IMR-90 (cell line): Measurements from ENCODE around the gene SMC4. TPM values are rescaled to one million over a fixed set of nuclear protein-coding genes. Genes with fewer than 3 reads are reported as not detected.

ENCODE experiments used
- ATAC-seq: fragments of 200-7000 bp; cut with Tn5 transposase; 2 replicates; pipeline ENCODE4 v1.9.1; 2020; ENCODE audit warnings: low read depth, mild to moderate bottlenecking, moderate library complexity
- BruUV-seq: library from RNA; stranded (reverse); fragments of 400-500 nt; replicated peaks from 2 replicates; lab custom pipeline; 2021; lab: Mats Ljungman, UMichigan
- CTCF ChIA-PET: fragments of 300-600 bp; formaldehyde crosslinking; extraction: SDS; loops from one replicate; lab custom pipeline; 2021; ENCODE audit warnings: antibody characterized with exemption; lab: Yijun Ruan, JAX
- POLR2A ChIA-PET: fragments of 300-600 bp; sonication (Branson Sonifier 250); formaldehyde crosslinking; loops from one replicate; lab custom pipeline; 2022; ENCODE audit warnings: antibody characterized with exemption; ENCODE audit not compliant: unreplicated experiment; lab: Charles Lee
- DNase-seq: peaks from one replicate; pipeline ENCODE4 v3.0.0; 2013
- H2AFZ ChIP-seq: replicated peaks from 2 replicates; pipeline ENCODE3; 2013; ENCODE audit warnings: low read length, mild to moderate bottlenecking; ENCODE audit not compliant: poor library complexity
- H2AK5ac ChIP-seq: 2 replicates; pipeline ENCODE4 v1.6.1; 2013; ENCODE audit warnings: low read depth, low read length, inconsistent platforms
- H2AK9ac ChIP-seq: replicated peaks from 2 replicates; pipeline ENCODE3; 2013; ENCODE audit warnings: mild to moderate bottlenecking, low read depth, low read length, moderate library complexity; ENCODE audit not compliant: poor library complexity
- H2BK120ac ChIP-seq: 2 replicates; pipeline ENCODE4 v1.6.1; 2013; ENCODE audit warnings: low read depth, low read length, inconsistent platforms
- H2BK15ac ChIP-seq: 3 replicates; pipeline ENCODE4 v1.6.1; 2013; ENCODE audit warnings: low read depth, low read length, inconsistent platforms
- H2BK20ac ChIP-seq: 2 replicates; pipeline ENCODE4 v1.6.1; 2013; ENCODE audit warnings: low read depth, mild to moderate bottlenecking, inconsistent platforms, low read length, moderate library complexity
- H2BK5ac ChIP-seq: 2 replicates; pipeline ENCODE4 v1.6.1; 2013; ENCODE audit warnings: mild to moderate bottlenecking, low read depth, low read length, inconsistent platforms; ENCODE audit not compliant: poor library complexity, severe bottlenecking
- H3K14ac ChIP-seq: replicated peaks from 2 replicates; pipeline ENCODE4 v1.6.1; 2013; ENCODE audit warnings: low read depth, low read length, inconsistent platforms
- H3K18ac ChIP-seq: 2 replicates; pipeline ENCODE4 v1.6.1; 2013; ENCODE audit warnings: low read depth, low read length, control low read depth
- H3K23ac ChIP-seq: 2 replicates; pipeline ENCODE4 v1.6.1; 2013; ENCODE audit warnings: low read depth, low read length, inconsistent platforms
- H3K27ac ChIP-seq: 2 replicates; pipeline ENCODE4 v1.5.1; 2013; ENCODE audit warnings: mild to moderate bottlenecking, control low read depth, low read length; ENCODE audit not compliant: insufficient read depth
- H3K27me3 ChIP-seq: 2 replicates; pipeline ENCODE4 v1.6.1; 2013; ENCODE audit warnings: low read length; ENCODE audit not compliant: control insufficient read depth, insufficient read depth
- H3K36me3 ChIP-seq: 2 replicates; pipeline ENCODE4 v1.6.1; 2013; ENCODE audit warnings: low read length, mixed read lengths; ENCODE audit not compliant: control insufficient read depth, insufficient read depth
- H3K4ac ChIP-seq: 2 replicates; pipeline ENCODE4 v1.6.1; 2013; ENCODE audit warnings: low read depth, low read length, inconsistent platforms
- H3K4me1 ChIP-seq: 2 replicates; pipeline ENCODE4 v1.6.1; 2013; ENCODE audit warnings: low read length, mixed read lengths; ENCODE audit not compliant: control insufficient read depth, insufficient read depth
- H3K4me2 ChIP-seq: 2 replicates; pipeline ENCODE4 v1.6.1; 2013; ENCODE audit warnings: low read depth, mild to moderate bottlenecking, control low read depth, low read length, moderate library complexity
- H3K4me3 ChIP-seq: 2 replicates; pipeline ENCODE4 v1.5.1; 2013; ENCODE audit warnings: low read depth, mild to moderate bottlenecking, control low read depth, low read length, moderate library complexity; ENCODE audit not compliant: insufficient read depth
- H3K56ac ChIP-seq: 2 replicates; pipeline ENCODE4 v1.6.1; 2013; ENCODE audit warnings: low read length, inconsistent platforms; ENCODE audit not compliant: insufficient read depth; ENCODE audit errors: extremely low read depth
- H3K79me1 ChIP-seq, 2 experiments: 2 replicates each; pipeline ENCODE4 v1.6.1; 2013; ENCODE audit warnings: low read length in 2 of 2, inconsistent platforms in 1 of 2, low read depth in 1 of 2
- H3K9ac ChIP-seq: 2 replicates; pipeline ENCODE4 v1.6.1; 2013; ENCODE audit warnings: low read depth, low read length, control low read depth
- H3K9me1 ChIP-seq: 2 replicates; pipeline ENCODE4 v1.6.1; 2013; ENCODE audit warnings: low read length, inconsistent platforms; ENCODE audit not compliant: insufficient read depth
- H3K9me3 ChIP-seq: 2 replicates; pipeline ENCODE4 v1.6.1; 2013; ENCODE audit warnings: low read length; ENCODE audit not compliant: control insufficient read depth, insufficient read depth
- H4K20me1 ChIP-seq: 2 replicates; pipeline ENCODE4 v1.6.1; 2013; ENCODE audit warnings: low read length, inconsistent platforms; ENCODE audit not compliant: insufficient read depth
- H4K5ac ChIP-seq: 2 replicates; pipeline ENCODE4 v1.6.1; 2013; ENCODE audit warnings: mild to moderate bottlenecking, low read depth, low read length, control low read depth
- H4K8ac ChIP-seq, 2 experiments: 2 replicates each; pipeline ENCODE4 v1.6.1; 2013; ENCODE audit warnings: low read depth in 2 of 2, low read length in 2 of 2, control low read depth in 1 of 2, inconsistent platforms in 1 of 2
- H4K91ac ChIP-seq: 2 replicates; pipeline ENCODE4 v1.6.1; 2013; ENCODE audit warnings: low read depth, low read length, inconsistent platforms; ENCODE audit not compliant: insufficient read depth
- BHLHE40 ChIP-seq: fragments of 150-350 bp; IDR thresholded peaks from 2 replicates; pipeline ENCODE4 v1.6.1; 2016; ENCODE audit warnings: mild to moderate bottlenecking, low read depth, low read length
- CEBPB ChIP-seq: IDR thresholded peaks from 2 replicates; pipeline ENCODE4 v1.6.1; 2012; ENCODE audit warnings: low read depth, low read length, improper control_type of control experiment
- CHD1 ChIP-seq: IDR thresholded peaks from 2 replicates; pipeline ENCODE4 v1.6.1; 2012; ENCODE audit warnings: low read depth, low read length, improper control_type of control experiment
- FOS ChIP-seq: fragments of 150-350 bp; IDR thresholded peaks from 2 replicates; pipeline ENCODE4 v1.6.1; 2016; ENCODE audit warnings: low read depth, low read length
- MAZ ChIP-seq: IDR thresholded peaks from 2 replicates; pipeline ENCODE4 v1.6.1; 2012; ENCODE audit warnings: low read depth, mild to moderate bottlenecking, low read length, improper control_type of control experiment, moderate library complexity, borderline replicate concordance
- MXI1 ChIP-seq: IDR thresholded peaks from 2 replicates; pipeline ENCODE4 v1.6.1; 2012; ENCODE audit warnings: low read depth, mild to moderate bottlenecking, low read length, moderate library complexity, borderline replicate concordance
- NFE2L2 ChIP-seq: fragments of 150-350 bp; IDR thresholded peaks from 2 replicates; pipeline ENCODE4 v1.6.1; 2016; ENCODE audit warnings: low read depth, mild to moderate bottlenecking, low read length
- POLR2A ChIP-seq: IDR thresholded peaks from 2 replicates; pipeline ENCODE4 v1.6.1; 2012; ENCODE audit warnings: mild to moderate bottlenecking, low read depth, low read length
- RCOR1 ChIP-seq: IDR thresholded peaks from 2 replicates; pipeline ENCODE4 v1.6.1; 2012; ENCODE audit warnings: mild to moderate bottlenecking, low read length, improper control_type of control experiment; ENCODE audit not compliant: insufficient replicate concordance
- SMC3 ChIP-seq: fragments of 150-350 bp; IDR thresholded peaks from 2 replicates; pipeline ENCODE4 v1.6.1; 2016; ENCODE audit warnings: low read depth, mild to moderate bottlenecking, antibody characterized with exemption, low read length, moderate library complexity
- WGBS, 2 experiments: methylation state at CpG; one replicate each; pipeline versions ENCODE4 v1.1.5 to v1.1.7; 2013; ENCODE audit warnings: missing lambda C conversion rate in 2 of 2; ENCODE audit not compliant: insufficient read length in 1 of 2; ENCODE audit errors: extremely low coverage in 2 of 2; 5-methylcytosine and 5-hydroxymethylcytosine counted together
- dilution Hi-C: fragments of 300-500 bp; cut with HindIII; formaldehyde crosslinking; loops from one replicate; pipeline ENCODE4 v1.14.3; 2018; ENCODE audit warnings: low sequenced_read_pairs; ENCODE audit not compliant: unreplicated experiment
- in situ Hi-C: fragments of 300-500 bp; cut with MboI; formaldehyde crosslinking; loops from 3 replicates; pipeline ENCODE4 v1.14.3; 2019; ENCODE audit warnings: low sequenced_read_pairs, inconsistent platforms, mixed read lengths
- intact Hi-C: fragments of 100-400 bp; cut with micrococcal nuclease; formaldehyde crosslinking; loops from 2 replicates; pipeline ENCODE4 v1.10.0; 2022
- polyA plus RNA-seq, 3 experiments: library from polyadenylated mRNA; depleted of rRNA; stranded (reverse); fragments of >200 nt; gene quantifications; 2 replicates each; pipeline ENCODE4 v1.2.3, GENCODE V29; 2012; ENCODE audit warnings: low replicate concordance in 1 of 3
- total RNA-seq: library from RNA; depleted of rRNA; stranded (reverse); fragments of >200 nt; gene quantifications from 2 replicates; pipeline ENCODE4 v1.2.3, GENCODE V29; 2012
- TF ChIP-seq, protein P1 (sequence below): fragments of 150-350 bp; IDR thresholded peaks from 2 replicates; pipeline ENCODE4 v1.6.1; 2017; ENCODE audit warnings: mild to moderate bottlenecking, antibody characterized with exemption, low read length, low read depth
- TF ChIP-seq, protein P2 (sequence below): fragments of 150-350 bp; IDR thresholded peaks from 2 replicates; pipeline ENCODE4 v1.6.1; 2016; ENCODE audit warnings: low read depth, mild to moderate bottlenecking, low read length, moderate library complexity, borderline replicate concordance
- TF ChIP-seq, protein P3 (sequence below): conservative IDR thresholded peaks from 2 replicates; pipeline ENCODE4 v1.5.1; 2012; ENCODE audit warnings: mild to moderate bottlenecking, low read depth, low read length, improper control_type of control experiment

Gene SMC4
- total and polyA plus RNA-seq, 2 of the 4 experiments (the other 2 are of a cell fraction): 48.8 to 50.1 TPM

DNA sequence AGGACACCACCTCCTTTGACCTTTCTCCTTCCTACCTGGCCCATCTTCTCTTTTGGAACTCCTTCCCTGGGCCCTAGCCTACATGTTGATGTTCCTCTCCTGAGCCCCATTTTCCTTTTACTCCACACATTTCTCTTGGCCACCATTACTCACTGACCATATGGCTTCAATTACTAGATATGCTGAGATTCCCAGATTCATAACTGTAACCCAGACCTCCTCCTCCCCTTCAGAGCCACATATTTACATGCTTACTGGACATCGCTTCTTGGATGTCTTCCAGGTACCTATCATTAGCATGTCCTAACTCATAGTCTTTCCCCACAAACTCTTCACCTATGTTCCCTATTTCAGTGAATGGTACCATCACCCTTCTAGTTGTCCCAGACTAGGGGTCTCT, 74.5 kb downstream of the SMC4 start:
- H2BK5ac ChIP-seq: peak overlapping the region; percentile 77
- intact Hi-C loops (no loop called here), in situ Hi-C loops (no loop called here), dilution Hi-C loops (no loop called here)
- H3K9me3 ChIP-seq: peaks cover 8% of the 10 kb centered on the region
- ChIA-PET POLR2A (no interaction called here), CTCF (no interaction called here)
- H3K9ac ChIP-seq: no peak overlapping the region
- peak overlapping the region; percentile 63; the same call in 1 of the 2 replicates for H3K18ac ChIP-seq
- H3K14ac ChIP-seq: peak overlapping the region; percentile 20
- H3K4me3 ChIP-seq: no peak overlapping the region
- no peaks in the 10 kb centered on the region for H3K27me3 ChIP-seq
- H4K91ac ChIP-seq: peak overlapping the region; percentile 48; the same call in 1 of the 2 replicates
- peak overlapping the region; percentile 33 for H2AK5ac ChIP-seq
- no peak overlapping the region for H3K56ac ChIP-seq
- H3K23ac ChIP-seq: peak overlapping the region; percentile 29
- DNase-seq (peak; percentile 97), ATAC-seq (peak; percentile 78)
- H3K4ac ChIP-seq: peak overlapping the region; percentile 59
- peak overlapping the region; percentile 41; the same call in 1 of the 2 replicates for H3K4me2 ChIP-seq
- H2BK120ac ChIP-seq: peak overlapping the region; percentile 81
- H3K4me1 ChIP-seq: peaks cover 20% of the 10 kb centered on the region
- peak overlapping the region; percentile 74 for H2BK20ac ChIP-seq
- no TSS peak for BruUV-seq
- H2AFZ ChIP-seq: peak overlapping the region; percentile 9
- no peaks in the 10 kb centered on the region; a peak in 1 of 4 replicates for H3K79me1 ChIP-seq
- TF ChIP-seq MAZ (no peak), CHD1 (no peak), SMC3 (no peak), MXI1 (no peak), CEBPB (no peak), BHLHE40 (no peak), POLR2A (no peak), FOS (no peak; the same call in 1 of the 2 replicates), RCOR1 (no peak), NFE2L2 (no peak)
- TF ChIP-seq, protein P1, sequence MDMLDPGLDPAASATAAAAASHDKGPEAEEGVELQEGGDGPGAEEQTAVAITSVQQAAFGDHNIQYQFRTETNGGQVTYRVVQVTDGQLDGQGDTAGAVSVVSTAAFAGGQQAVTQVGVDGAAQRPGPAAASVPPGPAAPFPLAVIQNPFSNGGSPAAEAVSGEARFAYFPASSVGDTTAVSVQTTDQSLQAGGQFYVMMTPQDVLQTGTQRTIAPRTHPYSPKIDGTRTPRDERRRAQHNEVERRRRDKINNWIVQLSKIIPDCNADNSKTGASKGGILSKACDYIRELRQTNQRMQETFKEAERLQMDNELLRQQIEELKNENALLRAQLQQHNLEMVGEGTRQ: no peak
- TF ChIP-seq, protein P2, sequence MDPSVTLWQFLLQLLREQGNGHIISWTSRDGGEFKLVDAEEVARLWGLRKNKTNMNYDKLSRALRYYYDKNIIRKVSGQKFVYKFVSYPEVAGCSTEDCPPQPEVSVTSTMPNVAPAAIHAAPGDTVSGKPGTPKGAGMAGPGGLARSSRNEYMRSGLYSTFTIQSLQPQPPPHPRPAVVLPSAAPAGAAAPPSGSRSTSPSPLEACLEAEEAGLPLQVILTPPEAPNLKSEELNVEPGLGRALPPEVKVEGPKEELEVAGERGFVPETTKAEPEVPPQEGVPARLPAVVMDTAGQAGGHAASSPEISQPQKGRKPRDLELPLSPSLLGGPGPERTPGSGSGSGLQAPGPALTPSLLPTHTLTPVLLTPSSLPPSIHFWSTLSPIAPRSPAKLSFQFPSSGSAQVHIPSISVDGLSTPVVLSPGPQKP: no peak
- TF ChIP-seq, protein P3, sequence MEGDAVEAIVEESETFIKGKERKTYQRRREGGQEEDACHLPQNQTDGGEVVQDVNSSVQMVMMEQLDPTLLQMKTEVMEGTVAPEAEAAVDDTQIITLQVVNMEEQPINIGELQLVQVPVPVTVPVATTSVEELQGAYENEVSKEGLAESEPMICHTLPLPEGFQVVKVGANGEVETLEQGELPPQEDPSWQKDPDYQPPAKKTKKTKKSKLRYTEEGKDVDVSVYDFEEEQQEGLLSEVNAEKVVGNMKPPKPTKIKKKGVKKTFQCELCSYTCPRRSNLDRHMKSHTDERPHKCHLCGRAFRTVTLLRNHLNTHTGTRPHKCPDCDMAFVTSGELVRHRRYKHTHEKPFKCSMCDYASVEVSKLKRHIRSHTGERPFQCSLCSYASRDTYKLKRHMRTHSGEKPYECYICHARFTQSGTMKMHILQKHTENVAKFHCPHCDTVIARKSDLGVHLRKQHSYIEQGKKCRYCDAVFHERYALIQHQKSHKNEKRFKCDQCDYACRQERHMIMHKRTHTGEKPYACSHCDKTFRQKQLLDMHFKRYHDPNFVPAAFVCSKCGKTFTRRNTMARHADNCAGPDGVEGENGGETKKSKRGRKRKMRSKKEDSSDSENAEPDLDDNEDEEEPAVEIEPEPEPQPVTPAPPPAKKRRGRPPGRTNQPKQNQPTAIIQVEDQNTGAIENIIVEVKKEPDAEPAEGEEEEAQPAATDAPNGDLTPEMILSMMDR: no peak
- H4K8ac ChIP-seq: peak overlapping the region in 1 of 2 experiments; percentile 74; a peak in 2 of 4 replicates
- peak overlapping the region; percentile 43; the same call in 2 of the 3 replicates for H2BK15ac ChIP-seq
- H4K20me1 ChIP-seq: no peaks in the 10 kb centered on the region
- peak overlapping the region; percentile 65; the same call in 1 of the 2 replicates for H4K5ac ChIP-seq
- H2AK9ac ChIP-seq: no peak overlapping the region
- H3K9me1 ChIP-seq: peaks cover 11% of the 10 kb centered on the region
- no peak overlapping the region for H3K27ac ChIP-seq
- no peaks in the 10 kb centered on the region for H3K36me3 ChIP-seq
- WGBS, 2 experiments: 0% methylated on average over 1 of the region's 1 CpG; no CpG with 5 or more reads in 1 of the 2 experiments
